ENCODE measurements around the gene ARL8B. TPM values are rescaled to one million over a fixed set of nuclear protein-coding genes. Genes with fewer than 3 reads are reported as not detected.

The ARL8B gene
- total RNA-seq, 2 experiments from 2014 or later, result 36.0 to 46.8 TPM

DNA sequence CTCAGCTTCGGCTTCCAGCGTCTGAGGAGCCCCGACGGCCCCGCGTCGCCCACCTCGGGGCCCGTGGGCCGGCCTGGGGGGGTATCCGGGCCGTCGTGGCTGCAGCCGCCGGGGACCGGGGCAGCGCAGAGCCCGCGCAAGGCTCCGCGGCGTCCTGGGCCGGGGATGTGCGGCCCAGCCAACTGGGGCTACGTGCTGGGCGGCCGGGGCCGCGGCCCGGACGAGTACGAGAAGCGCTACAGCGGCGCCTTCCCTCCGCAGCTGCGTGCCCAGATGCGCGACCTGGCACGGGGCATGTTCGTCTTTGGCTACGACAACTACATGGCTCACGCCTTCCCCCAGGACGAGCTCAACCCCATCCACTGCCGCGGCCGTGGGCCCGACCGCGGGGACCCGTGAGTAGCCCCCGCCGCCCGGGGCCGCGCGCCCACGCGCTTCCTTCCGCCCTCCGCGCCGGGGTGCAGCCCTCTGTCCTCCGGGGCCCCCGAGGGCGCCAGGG lies 65.9 kb downstream of the ARL8B start:
- H3K27me3 Mint-ChIP-seq, result no peaks in the 10 kb centered on the region
- H3K27ac Mint-ChIP-seq, result peak overlapping the region; percentile 96
- DNase-seq (peak; percentile 69), ATAC-seq (peak; percentile 28)
- H3K4me3 Mint-ChIP-seq, result peak overlapping the region; percentile 93
- CTCF ChIA-PET, result interaction anchor here (1.2 to 3.0 kb wide), 2 partner anchors 9 to 65 kb away, joined by 3 to 25 read pairs; no protein-coding TSS in a partner anchor
- H3K9me3 Mint-ChIP-seq (ENCODE audit: low read depth), result no peaks in the 10 kb centered on the region
- H3K4me1 Mint-ChIP-seq, result peaks cover 28% of the 10 kb centered on the region
- H3K36me3 Mint-ChIP-seq, result peaks cover 27% of the 10 kb centered on the region

GRCh38 chr3:5188419-5189221 lies 66.5 kb downstream of the ARL8B start:
- CTCF ChIA-PET, result interaction anchor here (0.5 to 3.0 kb wide), 4 partner anchors 9 to 884 kb away, joined by 3 to 25 read pairs (median 4); no protein-coding TSS in a partner anchor
- Mint-ChIP-seq H3K4me1 (peaks cover 32% of the 10 kb centered on the region), H3K27me3 (no peaks in the 10 kb centered on the region), H3K36me3 (peaks cover 30% of the 10 kb centered on the region), H3K4me3 (peak overlapping the region; percentile 93), H3K27ac (peak overlapping the region; percentile 96), H3K9me3 (ENCODE audit: low read depth) (no peaks in the 10 kb centered on the region)
- DNase-seq, result peak; percentile 72
- peak; percentile 7 for ATAC-seq

DNA sequence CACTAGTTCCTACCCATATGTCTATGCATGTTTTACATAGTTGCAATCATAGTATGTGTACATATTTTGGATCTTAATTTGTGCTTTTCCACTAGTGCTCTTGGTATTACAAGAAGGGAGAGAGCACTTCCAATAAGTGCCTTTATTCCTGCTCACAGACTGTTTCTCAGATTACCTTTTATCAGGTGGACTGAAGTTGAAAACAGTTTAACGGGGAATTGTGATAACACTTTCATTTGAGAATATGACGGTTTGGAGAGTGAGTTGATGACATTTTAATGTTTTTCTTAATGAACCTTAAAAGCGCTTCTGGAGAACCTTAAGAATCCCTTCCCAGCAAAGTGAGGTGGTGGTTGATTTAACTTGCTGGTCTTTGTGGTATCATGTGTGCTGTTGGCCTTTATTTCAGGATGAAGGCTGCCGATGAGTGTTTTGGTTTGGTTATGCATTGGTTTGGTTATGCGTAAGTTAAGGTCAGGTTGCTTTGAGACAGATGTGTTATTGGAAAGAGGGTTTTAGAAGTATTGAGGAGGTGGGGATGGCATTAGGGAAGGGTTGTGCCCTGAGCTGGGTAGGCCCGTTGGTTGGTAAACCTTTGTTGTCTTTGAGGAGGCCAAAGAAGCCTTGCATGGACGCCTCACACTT lies 68.2 kb downstream of the ARL8B start:
- Mint-ChIP-seq H3K4me1 (peaks cover 46% of the 10 kb centered on the region), H3K27me3 (no peaks in the 10 kb centered on the region), H3K27ac (peak overlapping the region; percentile 87), H3K9me3 (ENCODE audit: low read depth) (no peaks in the 10 kb centered on the region), H3K36me3 (peaks cover 41% of the 10 kb centered on the region), H3K4me3 (peak overlapping the region; percentile 93)
- ATAC-seq, result no peak
- no peak for DNase-seq
- CTCF ChIA-PET, result interaction anchor here (0.6 to 1.5 kb wide), 2 partner anchors 31 to 64 kb away, joined by 3 to 4 read pairs; no protein-coding TSS in a partner anchor

- CTCF ChIA-PET, result interaction anchor here (1.3 kb wide), 1 partner anchor 55 kb away, joined by 3 read pairs; no protein-coding TSS in a partner anchor
- Mint-ChIP-seq H3K4me1 (peaks cover 60% of the 10 kb centered on the region), H3K27ac (peak overlapping the region; percentile 83), H3K9me3 (ENCODE audit: low read depth) (no peaks in the 10 kb centered on the region), H3K4me3 (peak overlapping the region; percentile 60), H3K36me3 (peaks cover 51% of the 10 kb centered on the region), H3K27me3 (no peaks in the 10 kb centered on the region)
- DNase-seq (no peak), ATAC-seq (no peak)
These were observed 69.6 kb downstream of the ARL8B start for GRCh38 chr3:5191555-5192304.

DNA sequence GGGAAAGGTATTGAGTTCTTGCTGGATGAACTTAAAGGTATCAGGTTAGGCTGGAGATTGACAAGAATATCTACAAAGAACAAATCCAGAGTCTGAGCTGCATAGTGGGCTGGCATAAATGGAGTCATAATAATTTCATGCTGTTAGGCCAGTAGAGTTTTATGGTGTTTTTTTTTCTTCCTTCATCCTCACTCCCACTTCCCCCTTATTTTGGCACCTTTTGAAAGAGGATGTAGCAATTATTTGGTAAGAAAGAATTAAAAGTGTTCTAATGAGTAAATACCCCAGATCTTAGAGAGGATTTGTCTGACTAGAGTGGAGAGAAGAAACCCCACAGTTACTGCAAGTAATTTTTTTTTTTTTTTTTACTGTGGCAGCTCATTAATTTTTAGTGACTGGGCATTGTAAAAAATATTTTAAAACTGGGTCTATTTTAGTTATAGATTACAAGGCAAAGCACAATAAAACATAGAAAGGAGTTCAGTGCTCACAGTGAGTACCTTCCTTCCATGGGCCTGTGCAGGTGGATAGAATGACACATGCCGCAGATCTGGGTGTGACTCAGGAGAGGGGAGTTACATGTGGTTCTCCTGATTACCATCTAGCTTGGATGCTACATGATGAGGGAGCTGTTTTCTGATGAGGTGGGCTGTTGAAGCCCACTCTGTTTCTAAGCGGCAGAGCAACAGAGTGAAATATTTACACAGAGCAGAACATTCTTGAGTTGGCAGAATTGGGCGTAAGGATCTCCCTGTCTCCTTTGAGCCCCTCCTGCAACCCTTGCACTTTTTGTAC lies 70.7 kb downstream of the ARL8B start:
- CTCF ChIA-PET, result interaction anchor here (1.1 to 1.7 kb wide), 3 partner anchors 9 to 171 kb away, joined by 3 to 5 read pairs (median 3); partner anchors contain the start of gene ARL8B
- ATAC-seq, result no peak
- peaks cover 58% of the 10 kb centered on the region for H3K36me3 Mint-ChIP-seq
- peak overlapping the region; percentile 60 for H3K4me3 Mint-ChIP-seq
- DNase-seq, result no peak
- H3K27ac Mint-ChIP-seq, result peak overlapping the region; percentile 83
- peaks cover 68% of the 10 kb centered on the region for H3K4me1 Mint-ChIP-seq
- H3K27me3 Mint-ChIP-seq, result no peaks in the 10 kb centered on the region
- no peaks in the 10 kb centered on the region for H3K9me3 Mint-ChIP-seq (ENCODE audit: low read depth)

DNA sequence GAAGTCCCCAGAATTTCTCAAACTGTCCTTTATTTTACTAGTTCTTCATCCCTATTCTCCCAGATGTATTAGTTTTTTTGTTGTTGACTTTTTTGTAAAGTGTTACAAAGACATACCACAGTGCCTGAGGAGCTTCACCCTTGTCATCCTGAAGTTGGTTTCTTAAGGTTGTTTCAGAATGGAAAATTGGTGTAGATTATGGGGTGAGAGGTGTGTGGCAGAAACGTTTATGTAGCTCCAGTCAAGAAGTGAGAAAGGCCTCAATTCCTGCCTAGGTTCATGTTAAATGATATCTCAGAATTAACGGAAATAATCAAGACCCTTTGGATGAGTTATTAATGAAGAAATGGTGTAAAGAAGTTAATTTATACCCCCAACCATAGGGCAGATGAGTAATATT lies 72.2 kb downstream of the ARL8B start:
- Mint-ChIP-seq H3K36me3 (peaks cover 63% of the 10 kb centered on the region), H3K4me3 (peak overlapping the region; percentile 16), H3K9me3 (ENCODE audit: low read depth) (no peaks in the 10 kb centered on the region), H3K4me1 (peaks cover 82% of the 10 kb centered on the region), H3K27me3 (no peaks in the 10 kb centered on the region), H3K27ac (peak overlapping the region; percentile 89)
- DNase-seq (no peak), ATAC-seq (peak; percentile 13)
- CTCF ChIA-PET, result interaction anchor here (0.8 to 1.7 kb wide), 2 partner anchors 57 to 72 kb away, joined by 3 to 5 read pairs; partner anchors contain the start of gene ARL8B

- Mint-ChIP-seq H3K27ac (peak overlapping the region; percentile 89), H3K4me1 (peaks cover 87% of the 10 kb centered on the region), H3K4me3 (peak overlapping the region; percentile 20), H3K36me3 (peaks cover 66% of the 10 kb centered on the region), H3K27me3 (no peaks in the 10 kb centered on the region), H3K9me3 (ENCODE audit: low read depth) (no peaks in the 10 kb centered on the region)
- ATAC-seq (peak; percentile 71), DNase-seq (peak; percentile 76)
- CTCF ChIA-PET, result interaction anchor here (0.8 to 0.9 kb wide), 2 partner anchors 57 to 72 kb away, joined by 3 read pairs; no protein-coding TSS in a partner anchor
These were observed 72.9 kb downstream of the ARL8B start for GRCh38 chr3:5194801-5195509.

GRCh38 chr3:5195605-5196004 lies 73.5 kb downstream of the ARL8B start:
- peaks cover 85% of the 10 kb centered on the region for H3K4me1 Mint-ChIP-seq
- DNase-seq, result peak; percentile 60
- CTCF ChIA-PET, result interaction anchor here (0.9 to 3.6 kb wide), 3 partner anchors 8 to 374 kb away, joined by 3 to 25 read pairs (median 3); partner anchors contain the start of gene EDEM1
- peak; percentile 3 for ATAC-seq
- no peaks in the 10 kb centered on the region for H3K9me3 Mint-ChIP-seq (ENCODE audit: low read depth)
- no peak overlapping the region for H3K4me3 Mint-ChIP-seq
- H3K27ac Mint-ChIP-seq, result peak overlapping the region; percentile 89
- peaks cover 64% of the 10 kb centered on the region for H3K36me3 Mint-ChIP-seq
- no peaks in the 10 kb centered on the region for H3K27me3 Mint-ChIP-seq

- peaks cover 68% of the 10 kb centered on the region for H3K36me3 Mint-ChIP-seq
These were observed 74.9 kb downstream of the ARL8B start for GRCh38 chr3:5197022-5197421.

DNA sequence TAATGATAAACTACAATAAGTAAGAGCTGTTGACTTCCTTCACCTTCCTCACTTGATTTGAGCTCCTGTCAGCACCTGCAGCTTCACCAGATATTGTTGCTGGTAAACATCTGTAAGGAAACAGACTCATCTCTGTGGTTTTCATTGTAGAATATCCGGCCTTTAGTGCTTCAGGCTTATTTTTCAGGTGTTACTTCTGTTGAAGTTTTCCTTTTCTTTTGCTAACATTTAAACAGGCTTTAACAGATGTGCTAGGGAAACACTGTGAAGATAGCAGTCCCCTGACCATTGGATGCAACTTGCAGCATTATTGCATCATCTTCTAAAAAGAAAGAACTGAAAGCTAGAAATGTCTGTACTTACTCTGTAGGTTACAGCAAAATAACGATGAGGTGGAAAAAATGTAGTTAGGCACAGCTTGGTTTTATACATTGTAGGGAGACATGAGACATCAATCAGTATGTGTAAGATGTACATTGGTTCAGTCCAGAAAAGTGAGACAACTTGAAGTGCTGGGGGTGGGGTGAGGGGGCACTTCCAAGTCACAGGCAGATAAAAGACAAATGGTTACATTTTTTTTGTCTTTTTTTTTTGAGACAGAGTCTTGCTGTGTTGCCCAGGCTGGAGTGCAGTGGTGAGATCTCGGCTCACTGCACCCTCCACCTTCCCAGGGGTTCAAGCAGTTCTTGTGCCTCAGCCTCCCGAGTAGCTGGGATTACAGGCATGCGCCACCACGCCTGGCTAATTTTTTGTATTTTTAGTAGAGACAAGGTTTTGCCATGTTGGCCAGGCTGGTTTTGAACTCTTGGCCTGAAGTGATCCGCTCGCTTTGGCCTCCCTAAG lies 75.6 kb downstream of the ARL8B start:
- Mint-ChIP-seq H3K4me3 (peak overlapping the region; percentile 63), H3K27me3 (no peaks in the 10 kb centered on the region), H3K36me3 (peaks cover 69% of the 10 kb centered on the region), H3K4me1 (peaks cover 73% of the 10 kb centered on the region), H3K9me3 (ENCODE audit: low read depth) (no peaks in the 10 kb centered on the region), H3K27ac (peak overlapping the region; percentile 89)
- CTCF ChIA-PET, result interaction anchor here (0.7 to 3.6 kb wide), 6 partner anchors 10 to 449 kb away, joined by 3 to 25 read pairs (median 4); partner anchors contain the start of gene EDEM1
- ATAC-seq (peak; percentile 52), DNase-seq (peak; percentile 68)

More at GRCh38 chr3:5197022-5197421, 74.9 kb downstream of the ARL8B start:
- Mint-ChIP-seq H3K4me1 (peaks cover 78% of the 10 kb centered on the region), H3K27ac (peak overlapping the region; percentile 89), H3K27me3 (no peaks in the 10 kb centered on the region), H3K4me3 (peak overlapping the region; percentile 63), H3K9me3 (ENCODE audit: low read depth) (no peaks in the 10 kb centered on the region)
- no peak for ATAC-seq
- CTCF ChIA-PET, result interaction anchor here (0.7 to 3.6 kb wide), 7 partner anchors 9 to 448 kb away, joined by 3 to 25 read pairs (median 3); partner anchors contain the start of gene EDEM1
- DNase-seq, result no peak

GRCh38 chr3:5198313-5198677 lies 76.2 kb downstream of the ARL8B start:
- H3K9me3 Mint-ChIP-seq (ENCODE audit: low read depth), result no peaks in the 10 kb centered on the region
- ATAC-seq (no peak), DNase-seq (no peak)
- peaks cover 70% of the 10 kb centered on the region for H3K4me1 Mint-ChIP-seq
- peak overlapping the region; percentile 39 for H3K4me3 Mint-ChIP-seq
- H3K36me3 Mint-ChIP-seq, result peaks cover 71% of the 10 kb centered on the region
- CTCF ChIA-PET, result interaction anchor here (3.6 kb wide), 1 partner anchor 10 kb away, joined by 25 read pairs; the partner anchor contains the start of gene EDEM1
- peak overlapping the region; percentile 89 for H3K27ac Mint-ChIP-seq
- H3K27me3 Mint-ChIP-seq, result no peaks in the 10 kb centered on the region
